CD8-positive, alpha-beta memory T cell (primary cell): ENCODE measurements around the gene MYO1D. TPM values are rescaled to one million over a fixed set of nuclear protein-coding genes. Genes with fewer than 3 reads are reported as not detected.

Experiments used
- CTCF ChIA-PET: fragments of 350-600 bp; sonication (Branson Sonifier 250); formaldehyde crosslinking; loops from one replicate; lab custom pipeline; 2021; ENCODE audit warnings: antibody characterized with exemption; lab: Charles Lee
- POLR2A ChIA-PET: fragments of 350-600 bp; sonication (Branson Sonifier 250); formaldehyde crosslinking; loops from one replicate; lab custom pipeline; 2021; ENCODE audit warnings: antibody characterized with exemption; lab: Charles Lee
- DNase-seq, 5 donors: peaks; one replicate each; pipeline versions ENCODE4 v3.0.0 to v3.0.0-alpha.2; 2020 to 2022; ENCODE audit warnings: mixed read lengths in 1 of 5
- H3K27ac ChIP-seq: one replicate; pipeline ENCODE4 v1.7.0; 2013; ENCODE audit warnings: low read depth, mild to moderate bottlenecking, low read length, moderate library complexity
- H3K27me3 ChIP-seq: 2 replicates; pipeline ENCODE4 v1.7.0; 2013; ENCODE audit warnings: low read length, mild to moderate bottlenecking; ENCODE audit not compliant: insufficient read depth, poor library complexity, severe bottlenecking
- H3K36me3 ChIP-seq: 2 replicates; pipeline ENCODE4 v1.7.0; 2013; ENCODE audit warnings: mild to moderate bottlenecking, low read length, moderate library complexity; ENCODE audit not compliant: insufficient read depth
- H3K4me1 ChIP-seq: 2 replicates; pipeline ENCODE4 v1.7.0; 2013; ENCODE audit warnings: mild to moderate bottlenecking, low read length, moderate library complexity; ENCODE audit not compliant: insufficient read depth
- H3K4me3 ChIP-seq: 2 replicates; pipeline ENCODE4 v1.7.0; 2013; ENCODE audit warnings: mild to moderate bottlenecking, low read length
- H3K9me3 ChIP-seq: 2 replicates; pipeline ENCODE4 v1.7.0; 2013; ENCODE audit warnings: mild to moderate bottlenecking, low read length
- H3K27ac Mint-ChIP-seq, 8 donors: one replicate each; pipeline ENCODE4 v1.8.0; 2020 to 2021; ENCODE audit warnings: mixed read lengths in 8 of 8, mild to moderate bottlenecking in 6 of 8, inconsistent platforms in 3 of 8, moderate library complexity in 3 of 8
- H3K27me3 Mint-ChIP-seq, 2 donors: one replicate each; pipeline ENCODE4 v1.8.0; 2020 to 2021; ENCODE audit warnings: mixed read lengths in 2 of 2, mild to moderate bottlenecking in 1 of 2, moderate library complexity in 1 of 2
- H3K36me3 Mint-ChIP-seq, 3 donors: one replicate each; pipeline ENCODE4 v1.8.0; 2020 to 2021; ENCODE audit warnings: mixed read lengths in 3 of 3, inconsistent platforms in 1 of 3, mild to moderate bottlenecking in 1 of 3
- H3K4me1 Mint-ChIP-seq, 3 donors: one replicate each; pipeline ENCODE4 v1.8.0; 2020 to 2021; ENCODE audit warnings: mixed read lengths in 3 of 3, inconsistent platforms in 1 of 3, mild to moderate bottlenecking in 1 of 3
- H3K4me3 Mint-ChIP-seq, 7 donors: one replicate each; pipeline ENCODE4 v1.8.0; 2020 to 2021; ENCODE audit warnings: mixed read lengths in 7 of 7, mild to moderate bottlenecking in 6 of 7, moderate library complexity in 4 of 7, inconsistent platforms in 2 of 7
- H3K9me3 Mint-ChIP-seq, 5 donors: one replicate each; pipeline ENCODE4 v1.8.0; 2020 to 2022; ENCODE audit warnings: mixed read lengths in 5 of 5, mild to moderate bottlenecking in 3 of 5, moderate library complexity in 2 of 5, inconsistent platforms in 1 of 5
- polyA plus RNA-seq: library from polyadenylated mRNA; unstranded; fragments of 300-500 nt; fragmentation: Illumina TruSeq; gene quantifications from one replicate; pipeline ENCODE4 v1.2.3, GENCODE V29; 2021
- total RNA-seq, 2 experiments: library from RNA; stranded (reverse); gene quantifications; one replicate each; pipeline ENCODE4 v1.2.3, GENCODE V29; 2021

The MYO1D gene
- total and polyA plus RNA-seq, 3 experiments from 2014 or later: 9.0 to 15.8 (median 11.5) TPM

DNA sequence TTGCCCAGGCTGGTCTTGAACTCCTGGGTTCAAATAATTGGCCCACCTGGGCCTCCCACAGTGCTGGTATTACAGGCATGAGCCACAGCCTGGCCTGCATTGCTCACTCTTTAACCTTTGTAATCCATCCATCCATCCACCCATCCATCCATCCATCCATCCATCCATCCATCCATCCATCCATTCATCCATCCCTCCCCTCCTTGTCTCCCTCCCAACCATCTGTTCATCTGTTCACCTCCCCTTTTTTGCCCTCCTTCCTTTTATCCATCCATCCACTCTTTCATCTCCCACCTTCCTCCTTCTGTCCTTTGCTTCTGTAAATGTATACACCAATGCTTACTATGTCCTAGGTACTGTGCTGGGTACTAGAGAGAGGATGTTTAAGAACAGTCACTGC, 324.6 kb downstream of the MYO1D start:
- DNase-seq: no peak
- H3K9me3 ChIP-seq: no peaks in the 10 kb centered on the region
- H3K36me3 Mint-ChIP-seq: no peaks in the 10 kb centered on the region
- H3K4me1 Mint-ChIP-seq: peaks cover 39 to 50% (median 43%) of the 10 kb centered on the region in 3 donors
- ChIA-PET POLR2A (no interaction called here), CTCF (interaction anchor here (1.0 kb wide), 1 partner anchor 10 kb away, joined by 4 read pairs; no protein-coding TSS in a partner anchor)
- no peak overlapping the region for H3K27ac ChIP-seq
- H3K4me1 ChIP-seq: peaks cover 30% of the 10 kb centered on the region
- H3K9me3 Mint-ChIP-seq: no peaks in the 10 kb centered on the region
- no peak overlapping the region for H3K4me3 ChIP-seq
- peak overlapping the region in 1 of 7 donors; percentile 15 for H3K4me3 Mint-ChIP-seq
- H3K36me3 ChIP-seq: no peaks in the 10 kb centered on the region
- peak overlapping the region in 3 of 8 donors; percentile 11 to 33 (median 21) for H3K27ac Mint-ChIP-seq
- no peaks in the 10 kb centered on the region for H3K27me3 Mint-ChIP-seq
- no peaks in the 10 kb centered on the region for H3K27me3 ChIP-seq

GRCh38 chr17:32551186-32551955, 325.6 kb downstream of the MYO1D start:
- H3K4me3 Mint-ChIP-seq: peak overlapping the region in 3 of 7 donors; percentile 6 to 68 (median 46)

GRCh38 chr17:32549559-32549958, 327.4 kb downstream of the MYO1D start:
- no peak overlapping the region for H3K4me3 ChIP-seq
- no peak overlapping the region for H3K27ac ChIP-seq
- peaks cover 25 to 32% (median 26%) of the 10 kb centered on the region in 3 donors for H3K4me1 Mint-ChIP-seq
- H3K4me1 ChIP-seq: peaks cover 27% of the 10 kb centered on the region
- H3K9me3 ChIP-seq: no peaks in the 10 kb centered on the region
- H3K27ac Mint-ChIP-seq: no peak overlapping the region
- no peaks in the 10 kb centered on the region for H3K9me3 Mint-ChIP-seq
- no peaks in the 10 kb centered on the region for H3K36me3 ChIP-seq
- no peaks in the 10 kb centered on the region for H3K27me3 Mint-ChIP-seq
- CTCF ChIA-PET: interaction anchor here (1.1 to 2.0 kb wide), 3 partner anchors 22 to 87 kb away, joined by 3 to 6 read pairs (median 3); no protein-coding TSS in a partner anchor
- DNase-seq: no peak
- H3K36me3 Mint-ChIP-seq: no peaks in the 10 kb centered on the region
- no peak overlapping the region for H3K4me3 Mint-ChIP-seq
- POLR2A ChIA-PET: no interaction called here
- H3K27me3 ChIP-seq: no peaks in the 10 kb centered on the region

More at GRCh38 chr17:32551186-32551955, 325.6 kb downstream of the MYO1D start:
- Histone ChIP-seq H3K4me3 (no peak overlapping the region), H3K36me3 (no peaks in the 10 kb centered on the region), H3K9me3 (no peaks in the 10 kb centered on the region), H3K27me3 (no peaks in the 10 kb centered on the region), H3K4me1 (peaks cover 30% of the 10 kb centered on the region), H3K27ac (no peak overlapping the region)
- no peak for DNase-seq
- Mint-ChIP-seq H3K4me1 (peaks cover 39 to 50% (median 42%) of the 10 kb centered on the region in 3 donors), H3K27me3 (no peaks in the 10 kb centered on the region), H3K27ac (peak overlapping the region in 5 of 8 donors; percentile 36 to 84 (median 80)), H3K9me3 (no peaks in the 10 kb centered on the region), H3K36me3 (no peaks in the 10 kb centered on the region)
- CTCF ChIA-PET: interaction anchor here (2.0 kb wide), 1 partner anchor 89 kb away, joined by 6 read pairs; no protein-coding TSS in a partner anchor
- POLR2A ChIA-PET: no interaction called here

GRCh38 chr17:32546031-32546444, 330.9 kb downstream of the MYO1D start:
- no peak overlapping the region for H3K27ac ChIP-seq
- Mint-ChIP-seq H3K4me1 (peaks cover 2 to 6% (median 4%) of the 10 kb centered on the region in 3 donors), H3K27me3 (no peaks in the 10 kb centered on the region), H3K4me3 (no peak overlapping the region), H3K36me3 (no peaks in the 10 kb centered on the region), H3K27ac (no peak overlapping the region), H3K9me3 (no peaks in the 10 kb centered on the region)
- peaks cover 4% of the 10 kb centered on the region for H3K4me1 ChIP-seq
- ChIA-PET CTCF (interaction anchor here (1.4 kb wide), 1 partner anchor 12 kb away, joined by 3 read pairs; no protein-coding TSS in a partner anchor), POLR2A (interaction anchor here (0.7 to 1.2 kb wide), 2 partner anchors 11 to 133 kb away, joined by 3 read pairs; no protein-coding TSS in a partner anchor)
- no peak overlapping the region for H3K4me3 ChIP-seq
- H3K27me3 ChIP-seq: no peaks in the 10 kb centered on the region
- H3K9me3 ChIP-seq: no peaks in the 10 kb centered on the region
- no peak for DNase-seq
- no peaks in the 10 kb centered on the region for H3K36me3 ChIP-seq

DNA sequence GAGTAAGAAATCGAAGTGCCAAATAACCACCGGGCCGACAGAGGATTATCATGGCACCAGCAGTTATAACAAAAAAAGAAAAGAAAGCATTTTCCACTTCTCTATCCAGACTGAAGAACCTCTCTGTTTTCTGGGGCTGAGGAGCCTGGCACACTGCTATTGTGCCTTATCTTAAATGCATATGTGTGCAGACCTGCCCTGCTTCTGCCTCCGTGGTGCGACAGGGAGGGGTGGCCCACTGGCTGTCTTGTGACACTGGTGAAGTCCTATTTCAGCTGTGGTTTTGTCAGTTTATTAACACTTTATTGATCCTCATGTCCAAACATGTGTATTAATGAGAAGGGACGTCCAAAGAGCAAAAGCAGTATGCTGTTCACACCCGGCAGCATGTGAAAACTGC, 334.7 kb downstream of the MYO1D start:
- H3K36me3 Mint-ChIP-seq: peaks cover 0 to 1% (median 0%) of the 10 kb centered on the region in 3 donors
- no peak overlapping the region for H3K4me3 Mint-ChIP-seq
- no peaks in the 10 kb centered on the region for H3K4me1 Mint-ChIP-seq
- H3K27ac ChIP-seq: no peak overlapping the region
- H3K36me3 ChIP-seq: no peaks in the 10 kb centered on the region
- H3K4me3 ChIP-seq: no peak overlapping the region
- no peak overlapping the region for H3K27ac Mint-ChIP-seq
- no peaks in the 10 kb centered on the region for H3K9me3 ChIP-seq
- DNase-seq: no peak
- H3K9me3 Mint-ChIP-seq: no peaks in the 10 kb centered on the region
- POLR2A ChIA-PET: no interaction called here
- H3K4me1 ChIP-seq: no peaks in the 10 kb centered on the region
- H3K27me3 ChIP-seq: no peaks in the 10 kb centered on the region
- CTCF ChIA-PET: interaction anchor here (1.4 kb wide), 1 partner anchor 33 kb away, joined by 4 read pairs; no protein-coding TSS in a partner anchor
- no peaks in the 10 kb centered on the region for H3K27me3 Mint-ChIP-seq

GRCh38 chr17:32541640-32542039, 335.3 kb downstream of the MYO1D start:
- Histone ChIP-seq H3K27ac (no peak overlapping the region), H3K4me3 (no peak overlapping the region), H3K9me3 (no peaks in the 10 kb centered on the region), H3K36me3 (no peaks in the 10 kb centered on the region), H3K27me3 (no peaks in the 10 kb centered on the region), H3K4me1 (no peaks in the 10 kb centered on the region)
- ChIA-PET CTCF (interaction anchor here (1.4 kb wide), 1 partner anchor 33 kb away, joined by 4 read pairs; no protein-coding TSS in a partner anchor), POLR2A (no interaction called here)
- no peak for DNase-seq
- Mint-ChIP-seq H3K27me3 (no peaks in the 10 kb centered on the region), H3K27ac (peak overlapping the region in 2 of 8 donors; percentile 27 to 32), H3K36me3 (peaks cover 0 to 1% (median 0%) of the 10 kb centered on the region in 3 donors), H3K9me3 (no peaks in the 10 kb centered on the region), H3K4me3 (no peak overlapping the region), H3K4me1 (no peaks in the 10 kb centered on the region)

DNA sequence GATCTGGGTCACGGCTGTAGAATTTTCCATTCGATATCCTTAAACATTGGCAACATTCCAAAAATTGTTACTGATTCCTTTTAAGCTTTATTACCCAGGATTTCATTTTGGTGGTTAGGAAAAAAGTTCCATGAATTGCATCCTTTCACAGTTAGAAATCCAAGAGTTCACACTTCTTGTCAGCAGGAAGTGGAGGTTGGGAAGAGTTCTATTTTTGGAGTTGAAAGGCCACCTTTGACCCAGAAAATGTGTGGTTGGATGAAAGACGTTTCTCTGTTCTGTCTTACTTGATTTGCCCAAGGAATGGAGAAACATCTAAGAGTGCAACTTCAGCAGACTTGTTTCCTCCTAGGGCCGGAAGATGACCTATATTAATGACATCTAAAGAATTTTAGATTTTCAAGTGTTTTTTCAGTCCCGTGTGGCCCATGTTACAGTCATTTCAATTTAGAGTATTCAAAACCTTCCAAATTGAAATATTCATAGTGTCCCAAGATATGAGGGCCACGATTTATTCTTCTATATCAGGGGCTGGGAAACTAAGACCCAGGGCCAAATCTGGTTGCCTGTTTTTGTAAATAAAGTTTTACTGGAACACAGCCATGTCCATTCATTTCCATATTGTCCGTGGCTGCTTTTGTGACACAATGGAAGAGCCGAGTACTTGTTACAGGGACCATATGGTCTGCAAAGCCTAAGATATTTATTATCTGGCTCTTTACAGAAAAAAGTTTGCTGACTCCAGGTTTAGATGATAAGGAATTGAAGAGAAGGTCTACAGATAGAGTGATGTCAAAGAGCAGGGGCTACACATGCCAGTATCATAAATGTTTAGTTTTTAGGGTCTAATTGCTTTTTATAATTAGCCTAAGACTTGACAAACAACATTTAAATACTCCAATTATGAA, 339.9 kb downstream of the MYO1D start:
- Mint-ChIP-seq H3K4me3 (no peak overlapping the region), H3K36me3 (peaks cover 0 to 3% (median 1%) of the 10 kb centered on the region in 3 donors), H3K9me3 (no peaks in the 10 kb centered on the region), H3K4me1 (peaks cover 0 to 1% (median 0%) of the 10 kb centered on the region in 3 donors), H3K27ac (no peak overlapping the region), H3K27me3 (peaks cover 0 to 2% of the 10 kb centered on the region in 2 donors)
- Histone ChIP-seq H3K4me1 (no peaks in the 10 kb centered on the region), H3K36me3 (no peaks in the 10 kb centered on the region), H3K27me3 (no peaks in the 10 kb centered on the region), H3K27ac (no peak overlapping the region), H3K4me3 (no peak overlapping the region), H3K9me3 (no peaks in the 10 kb centered on the region)
- POLR2A ChIA-PET: no interaction called here
- no peak for DNase-seq
- CTCF ChIA-PET: no interaction called here
